ENCODE data around the gene ATF7.
A peak's percentile ranks its signal among the peaks of the same experiment; 100 is the strongest.
"Not testable (repeated sequence)": the region's sequence is repeated elsewhere in the genome, so short reads cannot be mapped to it uniquely, and the experiment has no call there.

Gene ATF7

DNA sequence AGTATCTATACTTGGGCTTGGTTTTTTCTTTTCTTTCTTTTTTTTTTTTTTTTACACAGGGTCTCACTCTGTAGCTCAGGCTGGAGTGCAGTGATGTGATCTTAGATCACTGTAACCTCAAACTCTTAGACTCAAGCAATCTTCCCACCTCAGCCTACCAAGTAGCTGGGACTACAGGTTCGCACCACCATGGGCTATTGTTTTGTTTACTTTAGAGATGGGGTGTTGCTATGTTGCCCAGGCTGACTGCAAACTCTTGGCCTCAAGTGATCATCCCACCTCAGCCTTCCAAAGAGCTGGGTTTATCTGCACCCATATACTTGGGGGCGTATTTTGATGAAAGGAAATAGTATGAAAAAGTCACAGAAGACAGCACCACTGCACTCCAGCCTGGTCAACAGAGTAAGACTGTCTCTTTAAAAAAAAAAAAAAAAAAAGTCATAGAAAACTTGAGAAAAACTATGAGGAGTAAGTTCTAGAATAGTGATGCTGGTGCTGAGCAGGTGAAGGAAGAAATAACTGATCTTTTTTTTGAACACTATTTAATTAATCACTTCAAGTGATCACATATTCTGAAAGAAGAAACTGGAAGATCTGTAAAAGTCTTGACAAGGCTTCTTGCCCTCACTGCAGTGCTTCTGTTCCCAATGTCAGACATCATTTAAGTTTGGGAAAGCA is 65.1 kb downstream of the ATF7 start:
- Histone ChIP-seq H3K36me3 (replicated peaks) (no peaks in the 10 kb centered on the region), H3K9me3 (no peaks in the 10 kb centered on the region), H3K27me3 (ENCODE audit: low read depth) (no peaks in the 10 kb centered on the region), H3K4me1 (0 out of 2 replicates have a peak, but pooled peaks cover 2% of the 10 kb centered on the region), H3K4me3 (no peak overlapping the region)
- DNase-seq (ENCODE audit: low spot score in 2 of 2) = no peak
- in situ Hi-C loops (cut with MboI; ENCODE audit: low sequenced_read_pairs) = no loop called here

DNA sequence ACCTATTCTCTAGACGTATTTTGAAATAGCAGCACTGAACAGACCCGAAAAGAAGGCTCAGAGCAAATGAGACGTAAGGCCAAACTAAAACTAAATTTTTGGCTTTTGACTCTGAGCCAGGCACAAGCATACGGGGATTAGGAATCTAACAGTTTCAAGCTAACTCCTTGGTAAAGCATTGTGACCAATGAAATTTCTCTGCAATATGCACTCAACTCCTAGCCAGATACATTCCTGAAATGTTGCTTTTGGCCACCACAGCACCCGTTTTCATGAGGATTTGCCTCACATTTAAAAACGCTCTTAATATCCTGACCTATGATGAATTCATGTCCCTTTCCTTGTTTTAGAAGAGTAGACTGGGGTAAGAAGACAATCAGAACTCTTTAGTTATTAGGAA is 65.8 kb downstream of the ATF7 start:
- no peaks in the 10 kb centered on the region for H3K27me3 ChIP-seq (ENCODE audit: low read depth)
- no peaks in the 10 kb centered on the region for H3K36me3 ChIP-seq (replicated peaks)
- H3K4me3 ChIP-seq = no peak overlapping the region
- H3K9me3 ChIP-seq = no peaks in the 10 kb centered on the region
- no peak for DNase-seq (ENCODE audit: low spot score in 2 of 2)
- in situ Hi-C loops (cut with MboI; ENCODE audit: low sequenced_read_pairs) = no loop called here
- 0 out of 2 replicates have a peak, but pooled peaks cover 2% of the 10 kb centered on the region for H3K4me1 ChIP-seq

GRCh38 chr12:53558631-53559030 is 67.6 kb downstream of the ATF7 start:
- DNase-seq (ENCODE audit: low spot score in 2 of 2) = no peak
- Histone ChIP-seq H3K27me3 (ENCODE audit: low read depth) (no peaks in the 10 kb centered on the region), H3K9me3 (no peaks in the 10 kb centered on the region), H3K36me3 (replicated peaks) (no peaks in the 10 kb centered on the region), H3K4me1 (0 out of 2 replicates have a peak, but pooled peaks cover 2% of the 10 kb centered on the region), H3K4me3 (no peak overlapping the region)
- in situ Hi-C loops (cut with MboI; ENCODE audit: low sequenced_read_pairs) = no loop called here

- Histone ChIP-seq H3K36me3 (replicated peaks) (no peaks in the 10 kb centered on the region; the same call in 1 of the 2 replicates), H3K27me3 (ENCODE audit: low read depth) (no peaks in the 10 kb centered on the region), H3K4me1 (peaks cover 21% of the 10 kb centered on the region), H3K4me3 (no peak overlapping the region), H3K9me3 (no peaks in the 10 kb centered on the region)
- peak; percentile 33 to 38 for DNase-seq (ENCODE audit: low spot score in 2 of 2)
- in situ Hi-C loops (cut with MboI; ENCODE audit: low sequenced_read_pairs) = no loop called here
Observed at GRCh38 chr12:53552361-53553327, 73.5 kb downstream of the ATF7 start.

DNA sequence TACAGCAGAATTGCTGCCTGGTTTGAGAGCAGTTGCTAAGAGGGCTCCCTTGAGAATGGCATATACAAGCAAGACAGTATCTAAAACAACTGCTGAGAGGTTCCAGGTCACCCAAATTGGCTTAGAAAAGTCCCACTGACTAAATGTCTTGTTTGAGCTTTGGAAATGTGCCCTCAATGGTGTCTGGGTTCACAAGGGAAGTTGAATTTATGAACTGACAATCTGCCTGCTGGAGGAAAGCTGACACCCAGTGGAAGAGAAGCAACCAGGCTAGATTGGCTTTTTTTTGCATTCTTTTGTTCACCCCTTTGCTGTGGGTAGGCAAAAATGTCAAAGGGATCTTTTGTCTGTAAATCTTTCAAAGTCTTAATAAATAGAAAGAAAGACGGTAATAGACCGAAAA is 74.3 kb downstream of the ATF7 start:
- no peak overlapping the region for H3K4me3 ChIP-seq
- peak; percentile 33 to 56 for DNase-seq (ENCODE audit: low spot score in 2 of 2)
- in situ Hi-C loops (cut with MboI; ENCODE audit: low sequenced_read_pairs) = no loop called here
- peaks cover 21% of the 10 kb centered on the region for H3K4me1 ChIP-seq
- H3K27me3 ChIP-seq (ENCODE audit: low read depth) = no peaks in the 10 kb centered on the region
- H3K36me3 ChIP-seq (replicated peaks) = no peaks in the 10 kb centered on the region; the same call in 1 of the 2 replicates
- H3K9me3 ChIP-seq = no peaks in the 10 kb centered on the region

DNA sequence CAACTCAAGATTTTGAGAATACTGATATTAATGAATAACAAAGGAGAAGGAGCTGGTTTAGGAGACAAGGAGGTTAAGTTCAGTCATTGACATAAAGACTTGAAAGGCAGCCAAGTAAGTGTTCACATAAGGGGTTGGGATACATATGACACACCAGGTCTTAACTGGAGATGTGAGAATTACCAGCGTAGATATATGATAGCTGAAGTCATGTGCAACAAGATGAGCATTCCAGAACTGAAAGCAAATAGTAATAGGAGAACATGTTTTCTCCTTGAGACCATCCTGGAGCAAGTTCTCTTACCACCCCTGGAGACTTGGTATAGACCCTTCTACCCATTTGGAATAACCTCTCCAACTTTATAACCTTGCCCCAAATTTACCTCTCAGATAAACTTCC is 75.6 kb downstream of the ATF7 start:
- DNase-seq (ENCODE audit: low spot score in 2 of 2) = no peak
- H3K4me3 ChIP-seq = no peak overlapping the region
- H3K36me3 ChIP-seq (replicated peaks) = no peaks in the 10 kb centered on the region; the same call in 1 of the 2 replicates
- peaks cover 21% of the 10 kb centered on the region for H3K4me1 ChIP-seq
- H3K27me3 ChIP-seq (ENCODE audit: low read depth) = no peaks in the 10 kb centered on the region
- in situ Hi-C loops (cut with MboI; ENCODE audit: low sequenced_read_pairs) = no loop called here
- no peaks in the 10 kb centered on the region for H3K9me3 ChIP-seq

DNA sequence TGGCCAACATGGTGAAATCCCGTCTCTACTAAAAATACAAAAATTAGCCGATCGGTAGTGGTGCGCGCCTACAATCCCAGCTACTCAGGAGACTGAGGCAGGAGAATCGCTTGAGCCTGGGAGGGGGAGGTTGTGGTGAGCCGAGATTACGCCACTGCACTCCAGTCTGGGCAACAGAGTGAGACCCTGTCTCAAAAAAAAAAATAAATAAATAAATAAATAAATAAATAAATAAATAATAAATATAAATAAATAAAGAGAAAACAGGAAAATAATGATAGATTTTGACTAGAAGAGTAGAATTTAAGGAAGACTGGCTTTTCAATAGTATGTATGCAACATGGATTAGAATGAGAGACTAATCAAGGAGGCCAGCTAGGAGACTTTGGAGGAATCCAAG is 76.1 kb downstream of the ATF7 start:
- H3K36me3 ChIP-seq (replicated peaks); DNase-seq (ENCODE audit: low spot score in 2 of 2); H3K4me3 ChIP-seq; H3K9me3 ChIP-seq; H3K27me3 ChIP-seq (ENCODE audit: low read depth); in situ Hi-C loops (cut with MboI; ENCODE audit: low sequenced_read_pairs): not testable (repeated sequence)
- peaks cover 21% of the 10 kb centered on the region for H3K4me1 ChIP-seq

- H3K27me3 ChIP-seq (ENCODE audit: low read depth); H3K4me3 ChIP-seq; H3K36me3 ChIP-seq (replicated peaks); H3K9me3 ChIP-seq; DNase-seq (ENCODE audit: low spot score in 2 of 2): not testable (repeated sequence)
- in situ Hi-C loops (cut with MboI; ENCODE audit: low sequenced_read_pairs) = loop anchor here (10.0 kb wide), 1 partner anchor 126 kb away; the partner anchor contains the start of gene ATP5MC2
- peaks cover 19% of the 10 kb centered on the region for H3K4me1 ChIP-seq
Observed at GRCh38 chr12:53548354-53548753, 77.8 kb downstream of the ATF7 start.

DNA sequence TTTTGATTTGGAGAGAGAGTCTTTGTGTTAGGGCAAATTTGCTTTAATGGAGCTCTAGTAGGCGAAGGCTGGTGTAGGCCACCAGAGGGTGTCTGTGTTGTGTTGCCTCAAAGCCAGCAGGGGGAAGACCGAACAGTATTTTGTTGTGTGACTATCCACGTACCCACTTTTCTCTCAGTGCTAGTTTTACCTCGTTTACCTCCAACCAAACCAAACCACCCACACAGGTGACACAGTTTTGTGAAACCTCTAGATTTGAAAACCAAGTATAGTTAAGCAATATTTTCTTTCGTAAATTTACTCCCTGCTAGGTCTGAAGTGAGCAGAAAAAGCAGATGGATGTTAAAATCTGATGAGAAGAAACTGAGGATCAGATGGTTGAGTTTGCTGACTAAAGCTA is 82.6 kb downstream of the ATF7 start:
- Histone ChIP-seq H3K4me3 (no peak overlapping the region), H3K27me3 (ENCODE audit: low read depth) (no peaks in the 10 kb centered on the region), H3K4me1 (no peaks in the 10 kb centered on the region), H3K9me3 (no peaks in the 10 kb centered on the region), H3K36me3 (replicated peaks) (no peaks in the 10 kb centered on the region; the same call in 1 of the 2 replicates)
- DNase-seq (ENCODE audit: low spot score in 2 of 2) = peak; percentile 35 to 59
- in situ Hi-C loops (cut with MboI; ENCODE audit: low sequenced_read_pairs) = loop anchor here (10.0 kb wide), 1 partner anchor 131 kb away; the partner anchor contains the start of gene ATP5MC2

- H3K27me3 ChIP-seq (ENCODE audit: low read depth) = no peaks in the 10 kb centered on the region
- no peaks in the 10 kb centered on the region for H3K4me1 ChIP-seq
- H3K9me3 ChIP-seq = no peaks in the 10 kb centered on the region
- peaks cover 10% of the 10 kb centered on the region; the same call in 1 of the 2 replicates for H3K36me3 ChIP-seq (replicated peaks)
- DNase-seq (ENCODE audit: low spot score in 2 of 2) = no peak
- in situ Hi-C loops (cut with MboI; ENCODE audit: low sequenced_read_pairs) = no loop called here
- H3K4me3 ChIP-seq = no peak overlapping the region
Observed at GRCh38 chr12:53539526-53539925, 86.7 kb downstream of the ATF7 start.

DNA sequence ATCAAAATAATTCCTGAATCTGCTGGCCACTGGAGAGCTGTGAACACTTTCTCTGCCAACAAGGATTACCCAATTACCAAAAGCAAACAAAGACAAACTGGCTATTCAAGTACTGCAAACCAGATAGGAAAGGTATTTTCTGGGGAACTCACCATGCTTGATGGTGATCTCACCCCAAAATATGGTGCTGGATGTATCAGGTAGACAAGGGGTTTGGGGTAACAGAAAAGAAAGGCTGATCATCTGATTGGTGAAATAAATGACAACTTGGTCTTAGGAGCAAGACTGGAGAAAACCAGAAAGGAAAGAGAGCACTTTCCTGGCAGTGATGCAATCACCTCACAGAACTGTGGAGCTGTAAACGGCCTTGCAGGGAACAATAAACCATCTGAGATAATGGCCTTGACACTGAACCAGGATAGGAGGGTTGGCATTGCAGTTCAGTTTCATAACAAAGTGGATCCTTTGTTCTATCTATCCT is 87.9 kb downstream of the ATF7 start:
- H3K36me3 ChIP-seq (replicated peaks) = peaks cover 12% of the 10 kb centered on the region; the same call in 1 of the 2 replicates
- H3K27me3 ChIP-seq (ENCODE audit: low read depth) = no peaks in the 10 kb centered on the region
- DNase-seq (ENCODE audit: low spot score in 2 of 2) = peak in 1 of 2 experiments; percentile 9
- in situ Hi-C loops (cut with MboI; ENCODE audit: low sequenced_read_pairs) = no loop called here
- no peak overlapping the region for H3K4me3 ChIP-seq
- no peaks in the 10 kb centered on the region for H3K4me1 ChIP-seq
- H3K9me3 ChIP-seq = no peaks in the 10 kb centered on the region

GRCh38 chr12:53536962-53537361 is 89.2 kb downstream of the ATF7 start:
- no peaks in the 10 kb centered on the region for H3K4me1 ChIP-seq
- no peak overlapping the region for H3K4me3 ChIP-seq
- peaks cover 21% of the 10 kb centered on the region for H3K36me3 ChIP-seq (replicated peaks)
- H3K9me3 ChIP-seq = no peaks in the 10 kb centered on the region
- no peaks in the 10 kb centered on the region for H3K27me3 ChIP-seq (ENCODE audit: low read depth)
- in situ Hi-C loops (cut with MboI; ENCODE audit: low sequenced_read_pairs) = no loop called here
- DNase-seq (ENCODE audit: low spot score in 2 of 2) = no peak

- Histone ChIP-seq H3K4me1 (no peaks in the 10 kb centered on the region), H3K36me3 (replicated peaks) (peaks cover 28% of the 10 kb centered on the region), H3K9me3 (no peaks in the 10 kb centered on the region), H3K27me3 (ENCODE audit: low read depth) (no peaks in the 10 kb centered on the region), H3K4me3 (no peak overlapping the region)
- in situ Hi-C loops (cut with MboI; ENCODE audit: low sequenced_read_pairs) = no loop called here
- DNase-seq (ENCODE audit: low spot score in 2 of 2) = no peak
Observed at GRCh38 chr12:53533471-53533870, 92.7 kb downstream of the ATF7 start.
